HL-60 (cell line): Measurements from ENCODE around the gene PALM.
"Not testable (repeated sequence)": the region's sequence is repeated elsewhere in the genome, so short reads cannot be mapped to it uniquely, and the experiment has no call there.

Experiments
- DNase-seq, 2 experiments: peaks; one replicate each; pipeline ENCODE4 v3.0.0-alpha.2; 2010 to 2020; ENCODE audit warnings: low read depth in 1 of 2, low spot score in 1 of 2
- H3K27ac ChIP-seq: fragments of 250-450 bp; sonication (Bioruptor Pico); replicated peaks from 2 replicates; pipeline ENCODE4 v1.5.1; 2020; ENCODE audit warnings: mild to moderate bottlenecking, moderate library complexity
- H3K27me3 ChIP-seq: fragments of 250-450 bp; sonication (Bioruptor Pico); 2 replicates; pipeline ENCODE4 v1.5.1; 2021; ENCODE audit warnings: mild to moderate bottlenecking, moderate library complexity; ENCODE audit not compliant: insufficient read depth, poor library complexity, severe bottlenecking
- H3K4me3 ChIP-seq: replicated peaks from 2 replicates; pipeline ENCODE4 v1.5.1; 2011; ENCODE audit warnings: mild to moderate bottlenecking, control low read depth, low read length; ENCODE audit not compliant: insufficient read depth
- GABPA ChIP-seq: IDR thresholded peaks from 2 replicates; pipeline ENCODE4 v1.6.1; 2012; ENCODE audit warnings: low read depth
- POLR2AphosphoS5 ChIP-seq: IDR thresholded peaks from 2 replicates; pipeline ENCODE4 v1.6.1; 2012; ENCODE audit warnings: low read depth
- SPI1 ChIP-seq: IDR thresholded peaks from 2 replicates; pipeline ENCODE4 v1.6.1; 2012; ENCODE audit warnings: low read depth, mild to moderate bottlenecking, borderline replicate concordance
- TF ChIP-seq, protein P1 (sequence below): IDR thresholded peaks from one replicate; pipeline ENCODE4 v1.5.1; 2011; ENCODE audit warnings: low read length, control low read depth, inconsistent platforms; ENCODE audit not compliant: insufficient read depth
- TF ChIP-seq, protein P2 (sequence below): IDR thresholded peaks from 2 replicates; pipeline ENCODE4 v1.6.1; 2012; ENCODE audit warnings: low read depth; ENCODE audit not compliant: insufficient replicate concordance

PALM gene

DNA sequence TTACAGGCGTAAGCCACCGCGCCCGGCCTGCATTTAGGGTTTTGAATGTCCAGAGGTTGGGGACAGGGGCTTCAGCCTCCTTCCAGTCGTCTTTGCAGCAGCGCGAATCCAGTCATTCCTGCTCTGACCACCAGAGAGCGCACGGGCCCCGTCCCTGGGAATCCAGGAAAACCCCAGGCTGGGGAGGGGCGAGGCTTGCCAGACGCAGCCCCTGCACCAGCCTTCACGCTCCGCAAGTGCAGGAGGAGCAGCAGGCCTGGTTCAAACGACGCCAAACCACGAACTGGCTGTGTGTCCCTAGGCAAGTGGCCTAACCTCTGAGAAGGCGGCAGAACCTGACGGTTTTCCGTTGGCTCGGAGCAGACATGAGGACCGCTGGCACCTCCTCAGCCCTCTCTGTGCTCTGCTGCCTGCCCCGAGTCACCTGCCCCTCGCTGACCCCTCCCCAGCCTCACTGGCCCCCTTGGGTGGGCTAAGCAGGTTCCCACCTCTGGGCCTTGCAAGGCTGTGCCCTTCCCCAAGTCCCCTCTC lies 43.8 kb upstream of the PALM start:
- no peak overlapping the region for H3K4me3 ChIP-seq
- no peaks in the 10 kb centered on the region for H3K27me3 ChIP-seq
- TF ChIP-seq POLR2AphosphoS5: no peak
- no peak for TF ChIP-seq SPI1
- TF ChIP-seq, protein P1, sequence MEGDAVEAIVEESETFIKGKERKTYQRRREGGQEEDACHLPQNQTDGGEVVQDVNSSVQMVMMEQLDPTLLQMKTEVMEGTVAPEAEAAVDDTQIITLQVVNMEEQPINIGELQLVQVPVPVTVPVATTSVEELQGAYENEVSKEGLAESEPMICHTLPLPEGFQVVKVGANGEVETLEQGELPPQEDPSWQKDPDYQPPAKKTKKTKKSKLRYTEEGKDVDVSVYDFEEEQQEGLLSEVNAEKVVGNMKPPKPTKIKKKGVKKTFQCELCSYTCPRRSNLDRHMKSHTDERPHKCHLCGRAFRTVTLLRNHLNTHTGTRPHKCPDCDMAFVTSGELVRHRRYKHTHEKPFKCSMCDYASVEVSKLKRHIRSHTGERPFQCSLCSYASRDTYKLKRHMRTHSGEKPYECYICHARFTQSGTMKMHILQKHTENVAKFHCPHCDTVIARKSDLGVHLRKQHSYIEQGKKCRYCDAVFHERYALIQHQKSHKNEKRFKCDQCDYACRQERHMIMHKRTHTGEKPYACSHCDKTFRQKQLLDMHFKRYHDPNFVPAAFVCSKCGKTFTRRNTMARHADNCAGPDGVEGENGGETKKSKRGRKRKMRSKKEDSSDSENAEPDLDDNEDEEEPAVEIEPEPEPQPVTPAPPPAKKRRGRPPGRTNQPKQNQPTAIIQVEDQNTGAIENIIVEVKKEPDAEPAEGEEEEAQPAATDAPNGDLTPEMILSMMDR: peak; percentile 83
- TF ChIP-seq, protein P2, sequence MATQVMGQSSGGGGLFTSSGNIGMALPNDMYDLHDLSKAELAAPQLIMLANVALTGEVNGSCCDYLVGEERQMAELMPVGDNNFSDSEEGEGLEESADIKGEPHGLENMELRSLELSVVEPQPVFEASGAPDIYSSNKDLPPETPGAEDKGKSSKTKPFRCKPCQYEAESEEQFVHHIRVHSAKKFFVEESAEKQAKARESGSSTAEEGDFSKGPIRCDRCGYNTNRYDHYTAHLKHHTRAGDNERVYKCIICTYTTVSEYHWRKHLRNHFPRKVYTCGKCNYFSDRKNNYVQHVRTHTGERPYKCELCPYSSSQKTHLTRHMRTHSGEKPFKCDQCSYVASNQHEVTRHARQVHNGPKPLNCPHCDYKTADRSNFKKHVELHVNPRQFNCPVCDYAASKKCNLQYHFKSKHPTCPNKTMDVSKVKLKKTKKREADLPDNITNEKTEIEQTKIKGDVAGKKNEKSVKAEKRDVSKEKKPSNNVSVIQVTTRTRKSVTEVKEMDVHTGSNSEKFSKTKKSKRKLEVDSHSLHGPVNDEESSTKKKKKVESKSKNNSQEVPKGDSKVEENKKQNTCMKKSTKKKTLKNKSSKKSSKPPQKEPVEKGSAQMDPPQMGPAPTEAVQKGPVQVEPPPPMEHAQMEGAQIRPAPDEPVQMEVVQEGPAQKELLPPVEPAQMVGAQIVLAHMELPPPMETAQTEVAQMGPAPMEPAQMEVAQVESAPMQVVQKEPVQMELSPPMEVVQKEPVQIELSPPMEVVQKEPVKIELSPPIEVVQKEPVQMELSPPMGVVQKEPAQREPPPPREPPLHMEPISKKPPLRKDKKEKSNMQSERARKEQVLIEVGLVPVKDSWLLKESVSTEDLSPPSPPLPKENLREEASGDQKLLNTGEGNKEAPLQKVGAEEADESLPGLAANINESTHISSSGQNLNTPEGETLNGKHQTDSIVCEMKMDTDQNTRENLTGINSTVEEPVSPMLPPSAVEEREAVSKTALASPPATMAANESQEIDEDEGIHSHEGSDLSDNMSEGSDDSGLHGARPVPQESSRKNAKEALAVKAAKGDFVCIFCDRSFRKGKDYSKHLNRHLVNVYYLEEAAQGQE: no peak
- peak; percentile 51 to 86 for DNase-seq
- peak overlapping the region; percentile 35; the same call in 1 of the 2 replicates for H3K27ac ChIP-seq

DNA sequence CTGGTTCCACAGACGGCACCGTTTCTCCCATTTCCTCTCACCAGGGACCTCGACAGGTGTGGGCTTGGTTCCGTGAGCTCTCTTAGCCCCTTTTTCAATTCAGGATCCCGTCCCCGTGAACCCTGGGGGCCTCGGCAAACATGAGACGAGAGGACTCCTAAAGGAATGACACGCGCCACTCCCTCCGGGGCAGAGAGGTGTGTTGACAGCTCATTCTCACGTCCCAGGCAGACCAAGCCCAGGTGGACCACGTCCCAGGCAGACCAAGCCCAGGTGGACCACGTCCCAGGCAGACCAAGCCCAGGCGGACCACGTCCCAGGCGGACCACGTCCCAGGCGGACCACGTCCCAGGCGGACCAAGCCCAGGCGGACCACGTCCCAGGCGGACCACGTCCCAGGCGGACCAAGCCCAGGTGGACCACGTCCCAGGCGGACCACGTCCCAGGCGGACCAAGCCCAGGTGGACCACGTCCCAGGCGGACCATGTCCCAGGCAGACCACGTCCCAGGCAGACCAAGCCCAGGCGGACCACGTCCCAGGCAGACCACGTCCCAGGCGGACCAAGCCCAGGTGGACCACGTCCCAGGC lies 41.7 kb upstream of the PALM start:
- not testable (repeated sequence) for DNase-seq, H3K27me3 ChIP-seq, H3K4me3 ChIP-seq, H3K27ac ChIP-seq

DNA sequence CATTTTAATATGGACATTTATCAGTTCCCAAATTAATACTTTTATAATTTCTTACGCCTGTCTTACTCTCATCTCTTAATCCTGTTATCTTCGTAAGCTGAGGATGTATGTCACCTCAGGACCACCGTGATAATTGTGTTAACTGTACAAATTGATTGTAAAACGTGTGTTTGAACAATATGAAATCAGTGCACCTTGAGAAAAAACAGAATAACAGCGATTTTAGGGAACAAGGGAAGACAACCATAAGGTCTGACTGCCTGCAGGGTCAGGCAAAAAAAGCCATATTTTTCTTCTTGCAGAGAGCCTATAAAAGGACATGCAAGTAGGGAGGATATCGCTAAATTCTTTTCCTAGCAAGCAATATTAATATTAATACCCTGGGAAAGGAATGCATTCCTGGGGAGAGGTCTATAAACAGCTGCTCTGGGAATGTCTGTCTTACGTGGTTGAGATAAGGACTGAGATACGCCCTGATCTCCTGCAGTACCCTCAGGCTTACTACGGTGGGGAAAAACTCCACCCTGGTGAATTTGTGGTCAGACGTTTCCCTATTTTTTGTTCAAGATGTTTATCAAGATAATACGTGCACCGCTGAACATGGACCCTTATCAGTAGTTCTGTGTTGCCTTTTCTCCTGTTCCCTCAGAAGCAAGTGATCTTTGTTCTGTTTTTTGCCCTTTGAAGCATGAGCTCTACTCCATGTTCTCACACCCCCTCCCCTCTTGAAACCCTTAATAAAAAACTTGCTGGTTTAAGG lies 39.9 kb upstream of the PALM start:
- H3K4me3 ChIP-seq, H3K27me3 ChIP-seq, H3K27ac ChIP-seq: not testable (repeated sequence)
- DNase-seq: peak in 1 of 2 experiments; percentile 54

DNA sequence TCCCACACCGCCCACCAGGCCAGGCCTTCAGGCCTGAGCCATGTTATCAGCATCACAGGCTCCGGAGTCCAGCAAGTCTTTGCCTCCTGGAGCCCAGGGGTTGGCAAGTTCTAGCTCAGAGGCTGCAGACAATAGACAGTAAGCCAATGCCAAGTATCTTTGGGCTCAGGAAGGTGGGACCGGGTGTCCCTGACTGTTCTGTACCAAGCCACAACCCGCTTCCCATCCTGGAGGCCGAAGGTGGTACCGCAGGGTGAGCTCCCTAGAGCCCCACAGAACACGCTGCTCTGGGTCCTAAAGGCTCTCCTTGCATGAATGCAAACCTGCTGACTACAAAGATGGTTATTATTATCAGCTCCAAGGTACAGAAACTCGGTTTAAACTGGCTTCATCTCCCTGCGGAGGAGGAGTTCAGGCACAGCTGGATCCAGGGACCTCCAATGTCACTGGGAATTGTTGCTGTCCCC lies 38.1 kb upstream of the PALM start:
- DNase-seq: no peak
- H3K27ac ChIP-seq: no peak overlapping the region
- H3K4me3 ChIP-seq: no peak overlapping the region

More for the DNA sequence above, 38.1 kb upstream of the PALM start:
- peaks cover 6% of the 10 kb centered on the region for H3K27me3 ChIP-seq
- TF ChIP-seq GABPA: no peak
- TF ChIP-seq, protein P2: no peak
- no peak for TF ChIP-seq POLR2AphosphoS5
- TF ChIP-seq SPI1: no peak
- TF ChIP-seq, protein P1: no peak
